ENCODE measurements around the gene SIX6. TPM values are rescaled to one million over a fixed set of nuclear protein-coding genes. Genes with fewer than 3 reads are reported as not detected.

The SIX6 gene
- total RNA-seq (2016; rRNA removed; fragmentation: Illumina TruSeq; extraction: Trizol) = not detected in 2 replicates
- not detected in 2 replicates for total RNA-seq (2016; cell fraction: cytosol; rRNA removed; fragmentation: Illumina TruSeq; extraction: Trizol; ENCODE audit: low read depth)
- not detected in 2 replicates for total RNA-seq (2016; cell fraction: insoluble cytoplasmic fraction; rRNA removed; fragmentation: Illumina TruSeq; extraction: Trizol)
- total RNA-seq (2016; cell fraction: membrane; rRNA removed; fragmentation: Illumina TruSeq; extraction: Trizol) = not detected in 2 replicates
- not detected in 2 replicates for total RNA-seq (2016; cell fraction: nucleus; rRNA removed; fragmentation: Illumina TruSeq; extraction: Trizol)
- polyA plus RNA-seq (2011; rRNA removed) = not detected in 2 replicates
- polyA plus RNA-seq (2011; cell fraction: cytosol; rRNA removed) = not detected in 2 replicates
- polyA plus RNA-seq (2011; cell fraction: nucleus; rRNA removed) = not detected in 2 replicates
- polyA plus RNA-seq (2012) = not detected in 2 replicates
- polyA plus RNA-seq (2016; cell fraction: cytosol; fragmentation: Illumina TruSeq; extraction: Trizol; ENCODE audit: low read depth) = not detected in 2 replicates
- not detected in 2 replicates for polyA plus RNA-seq (2016; cell fraction: insoluble cytoplasmic fraction; fragmentation: Illumina TruSeq; extraction: Trizol; ENCODE audit: low read depth)
- polyA plus RNA-seq (2016; cell fraction: membrane; fragmentation: Illumina TruSeq; extraction: Trizol; ENCODE audit: low read depth) = not detected in 2 replicates
- not detected in 2 replicates for polyA plus RNA-seq (2016; cell fraction: nucleus; fragmentation: Illumina TruSeq; extraction: Trizol; ENCODE audit: insufficient read depth, low read depth)
- polyA minus RNA-seq (2011; rRNA and poly(A)+ RNA removed; ENCODE audit: low replicate concordance) = not detected in 2 replicates
- not detected in 2 replicates for polyA minus RNA-seq (2011; cell fraction: cytosol; rRNA and poly(A)+ RNA removed)
- not detected in 2 replicates for polyA minus RNA-seq (2011; cell fraction: nucleus; rRNA and poly(A)+ RNA removed)
- Bru-seq, nascent RNA = not detected
- not detected for BruChase-seq, experiment 1, labeled RNA remaining after a 6-hour chase
- not detected for BruChase-seq, experiment 2, labeled RNA remaining after a 2-hour chase
- long read RNA-seq, experiment 1 = 0 reads
- long read RNA-seq, experiment 2 = 0 reads

GRCh38 chr14:60508707-60509437, at the start of gene SIX6:
SIX6 (plus strand) TSS chr14:60509146; CDS start chr14:60509399, 253 bp downstream.
- in situ Hi-C loops (cut with HindIII; ENCODE audit: extremely low pct_ligation_motif_present, low pct_unique_long_range_greater_than_20kb) (no loop called here), intact Hi-C loops (cut with micrococcal nuclease; ENCODE audit: unreplicated experiment) (no loop called here)
- no peak for DNase-seq (ENCODE audit: low spot score)
- FAIRE-seq = no peak
- Histone ChIP-seq H3K79me2 (ENCODE audit: insufficient read depth, low read length) (no peaks in the 10 kb centered on the region), H3K9ac (ENCODE audit: insufficient read depth, low read depth, low read length) (no peak within 1 kb of the TSS), H3K4me1 (ENCODE audit: insufficient read depth, low read length) (no peaks in the 10 kb centered on the region), H3K9me3 (ENCODE audit: low read length) (no peaks in the 10 kb centered on the region), H3K4me3 (replicated peaks in 1 of 3; ENCODE audit: insufficient read depth in 1 of 3, low read depth in 2 of 3, low read length in 3 of 3) (no peak within 1 kb of the TSS), H2AFZ (ENCODE audit: low read length) (no peak within 1 kb of the TSS), H3K36me3 (replicated peaks in 1 of 2; ENCODE audit: control insufficient read depth in 1 of 2, insufficient read depth in 2 of 2, low read length in 2 of 2) (no peaks in the 10 kb centered on the region), H4K20me1 (ENCODE audit: insufficient read depth, low read length) (no peaks in the 10 kb centered on the region), H3K27ac (ENCODE audit: extremely low read length, insufficient read depth, low read length) (no peak within 1 kb of the TSS), H3K27me3 (ENCODE audit: control insufficient read depth in 1 of 2, insufficient read depth in 2 of 2, low read length in 2 of 2) (peaks cover 0 to 63% of the 10 kb centered on the region in 2 experiments; a peak in 4 of 5 replicates), H3K4me2 (ENCODE audit: low read depth, low read length) (no peak within 1 kb of the TSS)
- 76% methylated on average over 28 of the region's 55 CpGs for WGBS (ENCODE audit: low lambda C conversion rate)
- POLR2A ChIA-PET = no interaction called here
- no peak for ATAC-seq
- CTCF ChIA-PET (ENCODE audit: low intra/inter-chr PET ratio, low total read pairs) = no interaction called here
- BruUV-seq (replicated peaks) = no TSS peak
- TF ChIP-seq RAD51 (IDR thresholded peaks at IDR 0.05; ENCODE audit: borderline replicate concordance) = no peak
- TF ChIP-seq ZNF652 (CRISPR knock-in tag; IDR thresholded peaks at IDR 0.05; ENCODE audit: borderline replicate concordance, low read depth) = no peak
- no peak for TF ChIP-seq JUNB (CRISPR knock-in tag; IDR thresholded peaks at IDR 0.05; ENCODE audit: borderline replicate concordance)
- TF ChIP-seq TERF1 (CRISPR knock-in tag; IDR thresholded peaks at IDR 0.05) = no peak
- TF ChIP-seq HMGXB3 (CRISPR knock-in tag; IDR thresholded peaks at IDR 0.05; ENCODE audit: borderline replicate concordance) = no peak
- TF ChIP-seq KAT7 (CRISPR knock-in tag; IDR thresholded peaks at IDR 0.05; ENCODE audit: borderline replicate concordance) = no peak
- no peak for TF ChIP-seq ZNF205 (CRISPR knock-in tag; IDR thresholded peaks at IDR 0.05)
- no peak for TF ChIP-seq ZGPAT (CRISPR knock-in tag; IDR thresholded peaks at IDR 0.05)
- no peak for TF ChIP-seq ZNF563 (CRISPR knock-in tag; IDR thresholded peaks at IDR 0.05)
- TF ChIP-seq IKZF1 (IDR thresholded peaks at IDR 0.05) = no peak
- TF ChIP-seq ZNF720 (CRISPR knock-in tag; IDR thresholded peaks at IDR 0.05) = no peak
- no peak for TF ChIP-seq HCFC1 (IDR thresholded peaks at IDR 0.05; ENCODE audit: low read depth, low read length)
- no peak for TF ChIP-seq ZBTB42 (CRISPR knock-in tag; IDR thresholded peaks at IDR 0.05)
- TF ChIP-seq ZNF746 (CRISPR knock-in tag; IDR thresholded peaks at IDR 0.05) = no peak
